HG03575 (cell line): ENCODE results near the gene SLC1A2.

ENCODE experiments used
- ATAC-seq: cut with Tn5 transposase; IDR thresholded peaks from one replicate; pipeline ENCODE4 v1.9.1; 2021; ENCODE audit not compliant: unreplicated experiment, insufficient number of reproducible peaks, low FRiP score; ENCODE audit errors: extremely low read depth

SLC1A2 gene

DNA sequence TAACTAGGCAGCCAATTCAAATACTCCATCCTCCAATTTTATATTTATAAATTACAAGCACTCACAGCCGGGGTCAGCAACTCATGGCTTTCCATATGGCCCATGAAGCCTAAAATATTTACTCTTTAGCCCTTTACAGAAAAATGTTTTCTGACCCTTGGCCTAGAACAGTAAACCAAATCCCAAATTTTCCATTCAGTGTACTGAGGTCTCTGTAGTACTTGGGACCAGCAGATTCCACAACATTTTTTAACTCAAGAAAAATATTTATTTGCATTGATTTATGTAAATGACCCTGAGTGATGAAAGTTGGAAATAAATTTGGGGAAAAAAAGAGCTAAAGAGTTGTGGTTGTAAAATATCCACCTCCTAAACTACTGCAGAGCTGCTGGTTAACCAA is 82.6 kb downstream of the SLC1A2 start:
- no peak for ATAC-seq

GRCh38 chr11:35335226-35335625 is 84.1 kb downstream of the SLC1A2 start:
- ATAC-seq = no peak

- no peak for ATAC-seq
Observed at GRCh38 chr11:35334385-35335090, 84.8 kb downstream of the SLC1A2 start.

DNA sequence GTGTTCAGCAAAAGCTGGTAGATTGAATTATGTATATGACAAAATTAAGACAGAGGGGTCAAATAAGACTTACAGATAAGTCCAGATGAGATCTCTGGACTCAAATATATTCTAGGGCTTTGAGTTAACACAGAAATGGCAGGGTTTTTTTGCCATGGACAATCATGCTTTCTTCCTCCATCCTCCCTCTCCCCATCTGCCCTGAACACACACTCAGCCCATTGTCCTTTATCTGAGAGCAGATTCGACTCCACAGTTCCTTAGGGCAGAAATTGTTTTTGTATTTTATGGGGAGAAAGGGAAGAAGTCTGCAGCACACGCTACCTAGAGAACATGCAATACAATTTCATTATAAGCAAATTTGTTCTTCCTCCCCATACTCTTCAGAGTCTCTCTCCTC is 86.8 kb downstream of the SLC1A2 start:
- no peak for ATAC-seq

DNA sequence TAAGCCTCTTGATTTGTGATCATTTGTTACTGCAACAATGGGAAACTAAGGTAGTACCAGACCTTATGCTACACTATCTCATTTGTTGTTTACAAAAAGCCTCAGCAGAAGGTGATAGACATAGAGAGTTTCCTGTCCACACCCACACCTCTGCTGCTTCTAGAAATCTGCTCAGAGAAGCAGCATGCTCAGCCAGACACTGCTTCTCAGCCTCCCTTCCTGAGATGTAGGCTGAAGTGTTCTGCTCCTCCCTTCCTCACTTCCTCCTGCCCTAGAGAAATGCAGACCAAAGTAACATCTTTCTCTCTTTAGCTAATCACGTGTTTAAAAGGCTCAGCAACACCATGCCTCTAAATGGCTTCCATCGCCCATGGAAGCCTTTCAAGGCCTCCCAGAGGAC is 88.4 kb downstream of the SLC1A2 start:
- no peak for ATAC-seq

DNA sequence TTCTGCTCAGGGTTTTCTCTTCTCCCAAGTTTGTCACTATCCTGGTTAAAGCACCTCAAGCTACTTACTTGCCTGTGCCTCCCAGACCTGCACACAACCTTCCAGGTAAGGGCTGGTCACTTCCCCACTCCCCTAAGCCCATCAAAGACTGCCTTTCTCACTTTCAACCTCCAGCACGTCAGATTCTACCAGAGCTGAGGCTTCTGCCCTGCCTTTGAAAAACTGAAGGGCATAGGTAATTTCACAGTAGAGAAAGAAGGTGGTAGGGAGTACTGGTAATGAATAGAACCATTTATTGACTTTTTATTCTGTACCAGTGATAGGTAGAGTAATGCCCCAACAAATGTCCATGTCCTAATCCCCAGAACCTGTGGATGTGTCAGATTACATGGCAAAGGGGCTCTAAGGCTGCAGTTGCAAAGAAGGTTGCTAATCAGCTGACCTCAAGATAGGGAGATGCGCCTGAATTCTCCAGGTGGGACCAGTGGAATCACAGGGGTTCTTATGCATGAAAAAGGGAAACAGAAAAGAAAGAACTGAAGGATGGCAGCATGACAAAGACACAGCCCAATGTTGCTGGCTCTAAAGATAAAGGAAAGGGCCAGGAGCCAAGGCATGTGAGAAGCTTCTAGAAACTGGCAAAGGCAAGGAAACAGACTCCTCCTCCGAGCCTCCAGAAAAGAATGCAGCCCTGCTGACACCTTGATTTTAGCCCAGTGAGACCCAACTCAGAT is 89.0 kb downstream of the SLC1A2 start:
- no peak for ATAC-seq

DNA sequence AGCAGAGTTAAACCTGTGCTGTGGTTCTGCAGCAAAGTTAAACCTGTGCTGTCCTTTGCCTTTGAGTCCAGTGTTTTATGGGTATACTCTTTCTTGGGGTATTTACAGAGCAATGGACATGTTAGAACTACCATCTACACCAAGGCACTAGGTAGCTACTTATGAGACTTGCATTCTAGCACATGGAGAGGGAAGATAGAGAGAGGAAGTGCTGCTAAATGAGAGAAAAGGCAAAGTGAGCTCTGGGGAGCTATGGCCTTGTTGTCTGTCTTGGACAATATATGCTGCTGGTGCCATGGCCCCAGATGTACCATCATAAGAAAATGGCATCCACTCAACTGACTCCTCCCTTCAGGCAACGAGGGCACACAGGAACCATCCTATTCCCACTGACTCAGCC is 91.5 kb downstream of the SLC1A2 start:
- no peak for ATAC-seq

- ATAC-seq = no peak
Observed at GRCh38 chr11:35326266-35326879, 93.0 kb downstream of the SLC1A2 start.

DNA sequence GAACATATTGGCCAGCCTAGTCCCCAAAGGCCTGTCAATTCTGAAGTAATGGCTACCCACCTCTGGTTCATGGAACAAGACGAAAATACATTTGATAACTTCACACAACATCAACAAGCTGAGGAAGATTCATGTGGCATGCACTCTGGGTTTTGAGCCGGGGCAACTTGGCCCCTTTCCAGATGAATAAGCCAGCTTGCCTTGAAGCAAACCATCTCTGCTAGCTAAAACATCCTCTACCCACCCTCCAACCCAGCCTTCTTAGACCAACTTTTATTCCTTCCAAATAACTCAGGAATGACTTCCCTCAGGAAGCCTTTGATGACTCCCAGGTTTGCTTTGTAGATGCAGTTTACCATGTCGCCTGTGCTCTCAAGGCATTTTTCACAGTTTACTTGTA is 94.4 kb downstream of the SLC1A2 start:
- ATAC-seq = no peak

DNA sequence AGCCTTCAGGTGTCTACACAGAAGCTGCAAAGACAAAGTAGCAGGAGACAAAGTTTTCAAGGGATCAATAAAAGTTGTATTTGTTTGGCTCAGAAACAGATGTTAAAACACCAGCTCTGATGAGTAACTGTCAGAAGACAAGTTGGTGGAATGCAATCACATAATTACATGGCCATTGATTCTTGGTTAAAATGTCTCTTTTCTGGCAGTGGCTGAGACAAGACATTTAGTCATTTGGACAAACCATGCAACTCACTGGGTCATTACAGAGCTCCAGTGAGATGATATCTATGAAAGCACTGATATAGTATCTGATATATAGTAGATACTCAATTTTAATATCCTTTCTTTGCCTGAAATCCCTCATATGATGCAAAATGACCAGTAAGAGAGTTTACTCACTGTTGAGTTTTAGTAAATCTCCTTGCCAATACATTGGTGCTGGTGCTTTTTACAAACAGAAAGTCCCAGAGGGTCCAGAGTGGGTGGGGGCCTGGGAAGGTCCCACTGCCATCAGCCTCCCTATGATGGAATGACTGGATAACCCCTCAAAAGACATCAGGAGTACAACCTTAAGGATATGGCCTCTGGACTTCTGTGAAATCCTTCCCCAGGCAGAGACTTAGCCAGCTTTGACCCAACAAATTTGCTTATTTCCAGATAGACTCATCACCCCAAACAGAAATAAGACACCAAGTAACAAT is 95.0 kb downstream of the SLC1A2 start:
- no peak for ATAC-seq

- ATAC-seq = no peak
Observed at GRCh38 chr11:35323076-35323868, 96.1 kb downstream of the SLC1A2 start.

DNA sequence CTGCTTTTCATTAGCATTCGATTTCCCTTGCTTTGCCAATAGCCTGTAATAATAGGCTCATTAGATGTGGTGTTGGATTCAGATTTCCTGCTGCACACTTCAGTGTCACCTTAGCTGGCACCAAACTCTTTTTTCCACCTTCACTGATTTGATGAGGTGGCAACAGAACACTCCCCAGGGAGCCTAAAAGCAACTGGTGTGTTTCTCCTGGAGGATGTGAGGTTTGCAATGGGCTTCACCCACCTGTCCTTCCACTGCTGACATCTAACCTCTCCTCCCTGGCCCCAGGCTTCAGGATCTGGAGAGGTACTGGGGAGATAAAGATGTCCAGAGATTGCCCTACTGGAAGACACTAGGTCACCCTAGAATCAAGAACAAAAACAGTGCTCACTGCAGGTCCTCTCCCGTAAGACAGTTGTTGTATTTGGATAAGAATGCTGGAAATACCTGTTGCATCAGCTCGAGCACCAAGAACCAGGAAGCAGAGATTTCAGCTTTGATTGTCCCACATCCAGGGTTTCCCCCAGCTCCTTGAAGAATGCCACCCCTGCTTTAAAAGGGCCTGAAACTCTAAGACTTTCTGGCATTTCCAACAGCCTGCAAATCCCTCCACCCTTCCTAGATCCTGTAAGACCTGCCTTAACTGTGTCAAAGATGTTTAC is 96.9 kb downstream of the SLC1A2 start:
- no peak for ATAC-seq

DNA sequence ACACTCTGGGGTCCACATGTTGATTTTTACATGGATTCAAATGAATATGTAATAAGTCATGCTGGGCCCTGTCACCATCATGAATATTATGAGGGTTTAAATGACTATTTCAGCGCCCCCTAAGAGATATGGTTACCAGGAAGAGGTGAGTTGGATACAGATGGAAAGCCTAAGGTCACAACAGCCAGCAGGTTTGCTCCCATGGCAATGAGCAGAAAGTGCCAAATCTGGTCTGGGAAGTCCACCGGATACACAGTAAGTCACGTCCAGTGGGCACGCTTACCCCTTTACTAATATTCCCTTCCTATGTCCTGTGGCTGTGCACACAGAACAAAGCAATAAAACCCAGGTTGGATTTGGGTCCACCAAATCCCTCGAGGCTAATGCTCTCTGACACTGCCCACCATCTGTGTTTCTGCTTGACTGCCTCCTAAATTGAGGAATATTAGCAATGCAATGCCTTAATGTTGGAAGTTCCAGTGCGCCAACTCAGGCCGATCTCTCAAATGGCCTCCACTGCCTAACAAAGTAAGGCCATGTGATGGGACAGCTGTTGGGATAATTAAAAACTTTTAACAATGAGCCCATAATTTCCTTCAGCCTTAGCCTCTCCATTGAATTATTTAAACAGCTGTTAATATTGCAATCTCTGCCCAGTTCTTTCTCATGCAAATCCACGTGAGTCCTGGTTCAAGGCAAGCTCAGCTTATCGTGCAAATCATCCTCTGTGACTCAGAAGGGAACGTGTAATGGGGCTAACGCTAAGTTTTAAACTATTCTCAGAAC is 97.6 kb downstream of the SLC1A2 start:
- ATAC-seq = no peak

- no peak for ATAC-seq
Observed at GRCh38 chr11:35321111-35321510, 98.2 kb downstream of the SLC1A2 start.

DNA sequence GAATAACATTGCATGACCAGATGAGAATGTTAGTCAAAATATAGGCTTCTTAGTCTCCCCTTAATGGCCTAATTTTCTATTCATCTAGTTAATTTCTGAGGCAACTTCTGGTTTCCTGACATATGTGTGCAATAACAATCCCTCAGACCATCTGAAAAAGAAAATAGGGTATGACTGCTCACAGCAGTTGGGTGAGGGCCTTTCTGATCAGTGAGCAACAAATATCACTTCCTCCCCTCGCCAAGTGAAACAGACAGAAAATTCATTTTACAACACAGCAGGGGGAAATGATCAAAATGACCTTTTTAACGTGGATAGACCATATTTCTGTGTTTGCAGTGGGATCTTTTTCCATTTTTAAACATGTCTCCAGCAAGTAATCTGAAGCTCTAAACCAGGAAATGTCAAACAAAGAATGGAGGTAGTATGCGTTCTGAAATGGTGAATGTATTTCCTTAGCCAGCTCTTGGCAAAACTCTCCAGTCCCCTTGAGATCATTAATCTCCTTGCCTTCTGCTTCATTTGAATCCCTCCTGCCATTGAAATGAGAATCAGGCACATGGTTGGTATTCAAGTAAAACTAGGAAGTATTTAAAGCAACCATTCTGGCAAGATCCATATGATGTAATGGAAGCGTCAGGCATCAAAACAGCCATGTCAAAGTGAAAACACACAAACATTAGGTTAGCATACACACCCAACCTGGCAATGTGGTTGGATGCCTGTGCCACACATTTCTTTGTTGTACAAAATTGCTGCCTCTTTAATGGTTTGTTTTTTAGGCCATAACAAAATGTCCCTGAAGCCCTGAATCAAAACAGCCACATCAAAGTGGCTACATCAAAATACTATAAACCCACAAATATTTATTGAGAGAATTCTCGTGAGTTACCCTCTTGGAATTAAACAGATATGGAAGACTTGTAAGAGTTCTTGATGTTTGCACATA is 100.1 kb downstream of the SLC1A2 start:
- no peak for ATAC-seq

DNA sequence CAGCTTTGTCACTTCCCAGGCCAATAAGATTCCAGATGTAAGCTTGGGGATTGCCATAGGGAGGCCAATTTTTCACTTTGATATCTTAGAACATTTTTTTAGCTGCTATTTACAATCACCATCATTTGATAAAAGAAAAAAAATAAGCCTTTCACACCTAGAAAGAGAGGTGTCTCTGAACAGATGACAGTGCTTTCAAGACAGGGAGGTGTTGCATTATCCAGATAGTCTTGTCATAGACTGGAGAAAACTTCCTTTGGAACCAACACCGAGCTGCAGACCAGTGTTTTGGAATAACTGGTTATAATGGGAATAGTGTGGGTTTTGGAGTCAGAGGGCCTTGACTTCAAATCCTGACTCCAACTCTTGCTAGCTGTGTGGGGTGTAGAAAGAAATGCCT is 101.0 kb downstream of the SLC1A2 start:
- no peak for ATAC-seq

- ATAC-seq = no peak
Observed at GRCh38 chr11:35317253-35317652, 102.1 kb downstream of the SLC1A2 start.
